HG02973 (cell line): ENCODE measurements around the gene MYLIP.

Experiments used
- ATAC-seq: cut with Tn5 transposase; IDR thresholded peaks from one replicate; pipeline ENCODE4 v1.9.1; 2021; ENCODE audit warnings: moderate library complexity; ENCODE audit not compliant: unreplicated experiment

Gene MYLIP

GRCh38 chr6:16106991-16107787 is 21.7 kb upstream of the MYLIP start:
- ATAC-seq = no peak

- ATAC-seq = no peak
Observed at GRCh38 chr6:16108419-16108818, 20.5 kb upstream of the MYLIP start.

- no peak for ATAC-seq
Observed at GRCh38 chr6:16108921-16109658, 19.8 kb upstream of the MYLIP start.

GRCh38 chr6:16109659-16110305 is 19.1 kb upstream of the MYLIP start:
- no peak for ATAC-seq

GRCh38 chr6:16118825-16119224 is 10.1 kb upstream of the MYLIP start:
- ATAC-seq = no peak

- no peak for ATAC-seq
Observed at GRCh38 chr6:16121339-16121738, 7.5 kb upstream of the MYLIP start.

- no peak for ATAC-seq
Observed at GRCh38 chr6:16122197-16122596, 6.7 kb upstream of the MYLIP start.

- ATAC-seq = no peak
Observed at GRCh38 chr6:16124198-16125180, 4.4 kb upstream of the MYLIP start.

GRCh38 chr6:16126056-16126455 is 2.8 kb upstream of the MYLIP start:
- no peak for ATAC-seq

- ATAC-seq = no peak
Observed at GRCh38 chr6:16126861-16127260, 2.0 kb upstream of the MYLIP start.

GRCh38 chr6:16127471-16127870 is 1.4 kb upstream of the MYLIP start:
- ATAC-seq = no peak

- peak; percentile 5 for ATAC-seq
Observed at GRCh38 chr6:16129623-16130401, 926 bp downstream of the MYLIP start.

- no peak for ATAC-seq
Observed at GRCh38 chr6:16130437-16130891, 1.6 kb downstream of the MYLIP start.

GRCh38 chr6:16130932-16131387 is 2.1 kb downstream of the MYLIP start:
- ATAC-seq = peak; percentile 66

GRCh38 chr6:16132909-16133308 is 4.0 kb downstream of the MYLIP start:
- no peak for ATAC-seq

GRCh38 chr6:16134430-16134829 is 5.5 kb downstream of the MYLIP start:
- ATAC-seq = no peak

GRCh38 chr6:16135066-16135465 is 6.2 kb downstream of the MYLIP start:
- no peak for ATAC-seq

GRCh38 chr6:16136091-16136490 is 7.2 kb downstream of the MYLIP start:
- no peak for ATAC-seq

- ATAC-seq = no peak
Observed at GRCh38 chr6:16136621-16137450, 8.0 kb downstream of the MYLIP start.
